ENCODE data around the gene B4GALT5.
"Not testable (repeated sequence)": the region's sequence is repeated elsewhere in the genome, so short reads cannot be mapped to it uniquely, and the experiment has no call there.

The B4GALT5 gene

DNA sequence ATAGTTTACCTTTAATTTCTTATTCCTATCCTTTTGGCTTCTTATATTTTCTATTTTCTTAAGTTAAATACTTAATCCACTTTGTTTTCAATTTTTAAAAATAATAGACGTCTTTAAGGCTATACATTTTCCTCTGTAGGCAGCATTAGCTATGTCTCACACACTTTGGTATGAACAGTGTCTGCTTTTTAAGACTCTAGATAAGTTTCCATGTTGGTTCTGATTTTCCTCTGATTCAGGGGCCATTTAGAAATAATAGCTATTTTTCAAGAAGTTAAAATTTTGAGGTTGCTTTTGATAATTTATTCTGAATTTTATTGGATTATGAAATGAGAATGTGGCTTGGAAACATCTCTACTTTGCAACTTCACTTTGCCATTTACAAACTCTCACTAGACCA lies 91.4 kb downstream of the B4GALT5 start:
- DNase-seq = no peak

DNA sequence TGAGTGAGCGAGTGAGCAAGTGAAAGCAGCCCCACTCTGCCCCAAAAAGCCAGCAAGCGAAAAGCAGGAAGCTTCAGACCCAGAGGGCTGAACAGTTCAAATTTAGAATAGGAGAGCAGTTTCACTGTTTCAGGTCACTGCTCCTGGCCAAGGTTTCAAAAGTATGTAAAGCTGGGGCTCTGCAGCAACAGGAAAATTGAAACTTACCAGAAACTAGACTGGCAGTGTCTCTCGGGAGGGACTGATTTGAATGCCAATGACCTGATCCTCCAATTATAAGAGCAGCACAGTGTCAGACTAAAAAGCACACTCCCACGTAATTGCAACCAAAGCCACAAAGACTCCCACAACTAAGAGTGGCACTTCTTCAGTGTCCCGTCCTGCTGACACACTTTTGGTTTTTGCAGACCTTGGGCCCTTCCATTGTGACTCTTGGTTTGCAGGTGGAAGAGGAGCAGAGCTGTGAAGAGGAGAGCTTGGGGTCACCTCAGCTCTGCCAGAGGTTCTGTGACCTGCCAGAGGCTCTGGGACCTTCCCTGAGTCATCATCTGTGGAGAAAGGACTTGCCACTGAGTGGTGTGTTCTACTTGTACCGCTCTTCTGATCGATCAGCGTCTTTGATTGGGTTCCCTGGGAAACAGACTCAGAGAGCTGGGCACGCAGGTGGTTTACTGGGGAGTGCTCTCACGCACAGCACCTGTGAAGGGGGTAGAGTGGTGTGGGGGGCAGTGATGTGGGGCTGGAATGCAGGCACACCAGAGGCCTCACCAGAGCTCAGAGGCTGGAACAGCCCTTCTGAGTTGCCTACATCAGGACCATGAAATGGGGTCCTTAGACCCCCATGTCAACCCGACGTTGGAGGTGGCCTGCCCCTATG lies 93.1 kb downstream of the B4GALT5 start:
- peak; percentile 84 for DNase-seq

DNA sequence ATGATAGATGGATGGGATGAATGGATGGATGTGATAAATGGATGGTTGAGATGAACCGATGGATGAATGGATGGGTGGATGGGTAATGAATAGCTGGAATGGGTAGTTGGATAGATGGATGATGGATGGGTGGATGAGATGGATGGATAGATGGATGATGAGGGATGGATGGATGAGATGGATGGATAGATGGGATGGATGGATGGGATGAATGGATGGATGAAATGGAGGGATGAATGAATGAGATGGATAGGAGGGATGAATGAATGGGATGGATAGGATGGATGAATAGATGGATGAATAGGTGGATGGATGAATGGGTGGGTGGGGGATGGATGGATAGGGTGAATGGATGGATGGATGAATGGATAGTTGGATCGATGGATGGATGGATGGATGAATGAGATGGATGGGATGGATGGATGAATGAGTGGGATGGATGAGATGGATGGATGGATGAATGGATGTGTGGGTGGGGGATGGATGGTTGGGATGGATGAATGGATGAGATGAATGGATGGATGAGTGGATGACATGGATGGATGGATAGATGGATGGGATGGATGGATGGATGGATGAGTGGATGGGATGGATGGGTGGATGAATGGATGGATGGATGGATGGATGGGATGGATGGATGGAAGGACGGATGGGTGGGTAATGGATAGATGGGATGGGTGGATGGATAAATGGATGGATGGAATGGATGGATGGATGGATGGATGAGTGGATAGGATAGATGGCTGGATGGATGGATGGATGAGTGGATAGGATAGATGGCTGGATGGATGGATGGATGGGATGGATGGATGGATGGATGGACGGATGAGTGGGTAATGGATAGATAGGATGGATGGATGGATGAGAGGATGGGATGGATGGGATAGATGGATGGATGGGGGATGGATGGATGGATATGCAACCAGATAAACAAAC lies 94.3 kb downstream of the B4GALT5 start:
- DNase-seq = no peak

DNA sequence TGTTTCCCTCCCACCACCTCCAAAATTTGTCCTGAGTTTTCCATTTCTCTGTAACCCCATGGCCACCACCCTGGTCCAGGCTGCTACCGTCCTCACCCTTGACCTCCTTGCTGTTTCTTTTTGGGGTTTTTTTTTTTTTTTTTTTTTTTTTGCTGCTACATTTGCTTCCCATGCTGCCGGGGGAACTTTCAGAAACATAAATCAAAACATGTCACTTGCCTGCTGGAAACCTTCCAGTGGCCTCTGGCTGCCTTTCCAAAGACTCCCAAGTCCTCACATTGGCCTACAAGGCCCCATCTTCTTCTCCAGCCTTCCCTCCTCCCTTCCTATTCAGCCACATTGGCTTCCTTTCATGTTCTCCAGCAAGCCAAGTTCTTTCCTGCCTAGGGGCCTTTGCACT lies 95.4 kb downstream of the B4GALT5 start:
- no peak for DNase-seq

DNA sequence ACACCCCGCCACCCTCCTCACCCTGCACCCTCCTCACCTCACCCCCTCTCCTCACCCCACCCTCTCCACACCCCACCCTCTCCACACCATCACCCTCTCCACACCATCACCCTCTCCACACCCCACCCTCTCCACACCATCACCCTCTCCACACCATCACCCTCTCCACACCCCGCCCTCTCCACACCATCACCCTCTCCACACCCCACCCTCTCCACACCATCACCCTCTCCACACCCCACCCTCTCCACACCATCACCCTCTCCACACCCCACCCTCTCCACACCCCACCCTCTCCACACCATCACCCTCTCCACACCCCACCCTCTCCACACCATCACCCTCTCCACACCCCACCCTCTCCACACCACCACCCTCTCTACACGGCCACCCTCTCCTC lies 96.3 kb downstream of the B4GALT5 start:
- DNase-seq = not testable (repeated sequence)

DNA sequence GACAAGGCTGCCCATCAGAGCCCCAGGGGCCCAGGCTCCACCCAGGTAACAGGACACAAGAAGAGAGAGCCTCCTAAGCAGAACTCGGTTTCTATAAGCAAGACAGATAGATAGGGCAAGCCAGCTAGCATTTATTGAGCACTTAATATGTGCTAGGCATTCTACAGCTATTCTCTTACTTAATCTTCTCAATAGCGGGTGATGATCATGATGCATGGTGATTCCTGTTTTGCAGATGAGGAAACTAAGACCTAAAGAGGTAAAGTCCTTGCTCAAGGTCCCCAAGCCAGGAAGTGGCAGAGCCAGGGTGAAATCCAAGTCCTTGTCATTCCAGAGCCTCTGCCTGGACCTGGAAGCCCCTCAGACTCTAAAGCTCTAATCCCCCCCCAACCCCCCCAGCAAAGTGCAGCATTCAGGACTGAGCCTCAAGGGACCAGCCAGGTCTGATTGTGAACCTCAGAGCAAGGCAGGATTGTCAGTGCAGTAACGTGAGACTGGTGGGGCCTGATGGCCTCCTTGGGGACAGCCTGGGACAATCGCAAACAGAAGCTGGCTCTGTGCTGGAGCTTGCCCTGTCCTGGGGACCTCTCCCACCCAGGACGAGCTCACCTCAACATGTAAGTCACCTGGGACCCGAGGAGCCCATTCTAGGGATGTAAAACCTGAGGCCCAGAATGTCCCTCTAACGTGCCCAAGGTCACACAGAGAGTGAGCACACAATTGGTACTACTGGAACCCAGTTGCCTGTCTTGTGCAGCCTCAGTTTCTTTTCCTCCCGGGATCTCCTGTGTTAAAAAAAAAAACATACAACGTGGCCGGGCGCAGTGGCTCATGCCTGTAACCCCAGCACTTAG lies 97.3 kb downstream of the B4GALT5 start:
- DNase-seq = no peak

DNA sequence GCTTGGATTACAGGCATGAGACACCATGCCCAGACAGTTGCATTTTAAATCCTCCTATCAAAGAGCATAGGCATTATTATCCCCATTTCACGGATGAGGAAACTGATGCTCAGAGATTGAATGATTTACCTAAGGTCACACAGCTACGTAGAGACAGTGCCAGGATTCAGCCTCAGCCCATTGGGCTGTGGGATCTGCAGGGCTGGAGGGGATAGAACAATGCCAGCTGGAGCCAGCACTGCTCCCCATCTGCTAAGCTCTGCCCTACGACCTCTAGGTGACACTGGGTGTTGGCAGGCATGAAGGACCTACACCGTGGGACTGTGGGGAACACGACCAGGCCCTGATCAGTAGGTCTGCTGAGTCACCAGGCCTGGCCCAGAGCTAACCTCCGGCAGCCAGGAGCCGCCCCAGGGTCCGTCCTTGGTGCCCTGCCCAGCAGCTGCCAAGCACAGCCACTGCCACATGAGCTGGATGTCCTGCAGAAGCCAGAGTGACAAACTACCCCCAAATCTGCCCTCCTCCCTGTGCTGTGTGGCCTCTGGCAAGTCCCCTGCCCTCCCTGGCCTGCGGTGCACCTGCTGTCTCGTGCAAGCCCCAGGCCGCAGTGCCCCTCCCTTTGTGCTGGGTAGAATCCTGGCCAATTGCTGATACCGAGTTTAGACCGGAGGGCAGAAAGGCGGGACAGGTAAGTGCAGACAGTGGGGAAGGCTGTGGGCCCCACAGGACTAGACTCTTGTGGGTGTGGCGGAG lies 98.1 kb downstream of the B4GALT5 start:
- peak; percentile 95 for DNase-seq

DNA sequence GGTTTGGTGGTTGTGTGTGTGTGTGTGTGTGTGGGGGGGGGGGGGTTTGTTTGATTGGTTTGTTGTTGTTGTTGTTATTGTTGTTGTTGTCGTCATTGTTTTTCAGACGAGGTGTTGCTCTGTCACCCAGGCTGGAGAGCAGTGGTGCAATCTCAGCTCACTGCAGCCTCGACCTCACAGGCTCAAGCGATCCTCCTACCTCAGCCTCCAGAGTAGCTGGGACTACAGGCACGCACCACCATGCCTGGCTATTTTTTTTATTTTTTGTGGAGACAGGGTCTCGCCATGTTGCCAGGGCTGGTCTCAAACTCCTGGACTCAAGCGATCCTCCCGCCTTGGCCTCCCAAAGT lies 98.7 kb downstream of the B4GALT5 start:
- not testable (repeated sequence) for DNase-seq

DNA sequence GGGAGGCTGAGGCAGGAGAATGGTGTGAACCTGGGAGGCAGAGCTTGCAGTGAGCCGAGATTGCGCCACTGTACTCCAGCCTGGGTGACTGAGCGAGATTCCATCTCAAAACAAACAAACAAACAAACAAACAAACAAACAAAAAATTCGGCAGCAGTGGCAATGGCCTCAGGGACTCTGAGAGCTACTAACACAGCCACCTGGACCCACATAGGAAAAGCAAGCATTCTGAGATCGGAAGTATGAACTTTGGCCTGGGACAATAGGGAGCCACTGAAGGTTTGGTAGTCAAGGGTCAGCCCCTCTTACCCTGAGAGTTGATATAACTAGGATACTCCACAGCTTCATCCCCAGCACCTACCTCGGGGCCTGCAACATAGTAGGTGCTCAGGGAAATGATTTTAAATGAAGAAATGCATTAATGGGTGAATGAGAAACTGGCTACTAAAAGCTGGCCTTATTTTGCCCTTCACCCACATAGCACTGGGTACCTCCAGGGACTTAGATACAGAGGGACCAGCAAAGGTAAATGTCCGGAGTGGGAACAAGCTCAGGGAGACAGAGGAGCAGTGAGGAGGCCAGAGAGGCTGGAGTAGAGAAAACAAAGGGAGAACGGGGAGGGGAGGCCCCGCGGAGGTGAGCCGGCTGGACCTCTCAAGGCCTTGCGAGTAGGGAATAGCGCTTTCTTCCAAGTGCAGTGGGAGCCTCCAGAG lies 99.2 kb downstream of the B4GALT5 start:
- no peak for DNase-seq

DNA sequence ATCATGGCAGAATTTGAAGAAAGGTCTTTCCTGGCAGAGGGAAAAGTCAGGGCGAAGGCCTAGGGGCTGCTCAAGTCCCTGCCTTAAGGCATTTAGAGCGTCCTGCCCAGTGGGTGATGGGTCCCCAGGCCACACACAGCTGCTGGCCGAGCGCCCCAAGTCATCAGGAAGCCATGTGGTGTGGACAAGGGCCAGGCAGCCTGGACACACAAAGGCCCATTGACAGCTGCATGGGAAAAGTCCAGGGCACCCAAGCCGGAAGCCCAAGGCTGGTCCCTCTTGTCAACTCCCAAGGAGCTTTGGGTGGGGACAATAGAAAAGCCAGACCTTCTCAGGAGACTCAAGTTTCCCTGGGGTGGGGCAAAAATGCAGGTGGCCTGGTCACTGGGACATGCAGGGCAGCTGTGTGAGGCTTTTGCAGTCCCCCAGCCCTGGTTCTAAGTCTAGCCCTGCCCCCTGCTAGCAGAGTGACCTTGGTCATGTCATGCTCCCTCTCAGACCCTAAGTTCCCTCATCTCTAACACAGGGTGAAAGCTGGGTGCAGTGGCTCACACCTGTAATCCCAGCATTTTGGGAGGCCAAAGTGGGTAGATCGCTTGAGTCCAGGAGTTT lies 101.4 kb downstream of the B4GALT5 start:
- DNase-seq = no peak

DNA sequence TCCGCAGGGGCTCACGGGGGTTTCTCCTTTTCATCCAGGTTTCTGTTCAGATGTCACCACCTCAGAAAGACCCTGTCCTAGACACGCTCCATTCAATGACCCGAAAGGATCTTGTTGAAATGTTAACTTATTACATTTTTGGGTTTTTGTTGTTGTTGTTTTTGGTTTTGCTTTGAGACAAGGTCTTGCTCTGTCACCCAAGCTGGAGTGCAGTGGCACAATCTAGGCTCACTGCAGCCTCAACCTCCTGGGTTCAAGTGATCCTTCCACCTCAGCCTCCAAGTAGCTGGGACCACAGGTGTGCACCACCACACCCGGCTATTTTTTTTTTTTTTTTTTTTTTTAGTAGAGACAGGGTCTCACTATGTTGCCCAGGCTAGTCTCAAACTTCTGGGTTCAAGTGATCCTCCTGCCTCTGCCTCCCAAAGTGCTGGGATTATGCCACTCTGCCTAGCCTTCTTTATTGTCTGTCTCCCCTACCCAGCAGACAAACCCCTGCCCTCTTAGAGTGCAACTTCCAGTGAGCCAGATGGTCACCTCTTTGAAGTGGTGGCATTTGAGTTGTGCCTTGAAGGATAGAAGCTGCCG lies 102.0 kb downstream of the B4GALT5 start:
- DNase-seq = not testable (repeated sequence)

DNA sequence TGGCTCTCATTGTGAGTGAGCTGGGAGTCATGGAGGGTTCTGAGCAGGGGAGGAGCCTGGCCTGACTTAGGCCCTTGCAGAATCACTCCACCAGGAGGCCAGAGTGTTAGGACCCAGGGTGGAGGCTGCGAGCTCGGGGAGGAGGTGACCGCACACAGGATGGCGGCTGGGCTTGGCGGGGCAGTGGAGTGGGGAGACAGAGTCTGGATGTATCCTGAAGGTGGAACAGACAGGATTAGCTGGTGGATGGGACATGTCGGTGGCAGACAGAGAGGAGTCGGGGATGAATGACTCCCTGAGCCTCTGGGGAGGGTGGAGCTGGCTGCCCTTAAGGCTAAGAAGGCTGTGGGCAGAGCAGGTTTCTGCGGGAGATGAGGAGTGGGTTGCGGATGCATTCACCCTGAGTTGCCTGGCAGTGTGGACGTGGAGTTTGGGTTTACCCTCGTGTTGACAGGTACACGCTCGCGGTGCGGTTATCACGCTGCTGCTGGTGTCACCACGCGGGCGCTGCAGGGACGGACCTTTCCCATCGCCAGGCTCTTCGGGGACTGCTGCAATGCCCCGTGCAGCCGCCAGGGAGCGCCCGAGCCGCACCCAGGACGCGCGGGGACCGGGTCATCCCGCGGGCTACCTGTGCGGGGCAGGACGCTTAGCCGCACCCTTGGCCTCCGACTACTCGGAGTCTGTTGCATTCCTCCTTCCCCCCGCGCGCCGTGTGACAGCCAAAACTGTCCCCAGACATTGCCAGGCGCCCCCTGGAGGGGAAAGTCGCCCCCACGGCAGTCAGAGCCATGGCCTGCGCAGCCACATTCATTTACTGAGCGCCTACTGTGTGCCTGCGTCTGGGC lies 102.8 kb downstream of the B4GALT5 start:
- peak; percentile 90 for DNase-seq

DNA sequence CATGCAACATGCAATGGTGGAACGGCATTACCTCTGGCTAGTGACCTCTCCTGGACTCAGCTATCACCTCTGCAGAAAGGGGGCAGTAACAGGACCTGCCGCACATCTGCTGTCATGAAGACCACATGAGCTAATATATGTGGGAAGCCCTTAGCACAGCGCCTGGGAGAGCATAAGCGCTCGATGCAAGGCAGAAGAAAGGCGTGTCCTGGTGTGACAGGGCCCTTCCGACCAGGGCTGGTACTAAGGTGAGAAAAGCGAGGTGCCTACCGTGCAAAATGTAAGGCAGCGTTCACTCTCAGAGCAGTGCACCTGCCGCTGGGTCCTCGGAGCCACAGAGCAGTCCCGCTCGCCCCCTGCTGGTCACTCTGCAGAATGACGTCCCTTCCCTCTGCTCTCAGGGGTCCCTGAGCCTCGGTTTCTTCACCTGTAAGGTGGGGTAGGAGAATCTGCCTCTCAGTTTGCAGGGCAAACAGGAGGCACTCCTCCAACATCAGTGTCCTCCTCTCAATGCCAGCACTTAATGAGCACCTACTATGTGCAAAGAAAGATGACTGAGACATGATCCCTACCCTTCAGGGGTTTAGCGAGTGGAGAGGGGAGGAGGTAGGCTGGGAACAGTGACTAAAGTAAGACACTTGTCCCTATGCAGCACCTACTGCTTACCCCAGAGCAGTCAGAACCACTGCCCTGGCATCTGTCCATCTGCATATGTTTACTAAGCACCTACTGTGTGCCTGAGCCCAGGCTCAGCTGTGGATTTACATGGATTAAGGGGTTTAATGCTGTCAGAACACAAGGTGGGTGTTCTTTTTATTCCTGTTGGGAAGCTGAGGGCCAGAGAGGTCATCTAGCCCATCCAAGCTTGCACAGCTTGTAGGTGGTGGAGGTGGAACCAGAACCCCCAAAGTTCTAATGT lies 104.7 kb downstream of the B4GALT5 start:
- DNase-seq = peak; percentile 88

DNA sequence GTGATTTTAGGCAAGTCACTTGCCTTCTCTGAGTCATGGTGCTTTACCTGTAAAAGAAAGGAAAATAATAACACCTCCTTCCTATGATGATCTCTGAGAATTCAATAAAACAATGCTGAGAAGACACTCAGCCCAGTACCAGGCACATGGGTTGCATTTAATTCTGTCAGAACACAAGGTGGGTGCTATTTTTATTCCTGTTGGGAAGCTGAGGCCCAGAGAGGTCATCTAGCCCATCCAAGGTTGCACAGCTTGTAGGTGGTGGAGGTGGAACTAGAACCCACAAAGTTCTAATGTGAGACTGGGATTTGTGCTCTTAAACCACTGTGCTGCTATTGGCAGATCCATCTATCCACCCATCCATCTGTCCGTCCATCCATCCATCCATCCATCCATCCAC lies 106.1 kb downstream of the B4GALT5 start:
- DNase-seq = no peak

DNA sequence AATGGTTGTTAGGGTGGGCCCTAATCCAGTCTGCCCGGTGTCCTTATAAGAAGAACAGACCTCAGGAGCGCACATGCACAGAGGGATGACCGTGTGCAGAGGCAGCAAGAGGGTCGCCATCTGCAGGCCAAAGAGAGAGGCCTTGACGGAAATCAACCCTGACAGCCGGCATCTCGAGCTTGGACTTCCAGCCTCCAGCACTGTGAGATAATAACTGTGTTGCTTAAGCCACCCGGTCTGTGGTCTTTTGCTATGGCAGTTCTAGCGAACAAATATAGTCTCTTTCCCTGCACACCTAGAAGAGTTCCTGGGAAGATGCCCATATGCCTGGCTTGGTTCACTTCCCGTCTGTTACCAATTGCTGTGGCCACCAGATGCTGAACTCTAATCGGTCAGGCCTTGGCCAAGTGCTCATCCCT lies 110.5 kb downstream of the B4GALT5 start:
- no peak for DNase-seq

DNA sequence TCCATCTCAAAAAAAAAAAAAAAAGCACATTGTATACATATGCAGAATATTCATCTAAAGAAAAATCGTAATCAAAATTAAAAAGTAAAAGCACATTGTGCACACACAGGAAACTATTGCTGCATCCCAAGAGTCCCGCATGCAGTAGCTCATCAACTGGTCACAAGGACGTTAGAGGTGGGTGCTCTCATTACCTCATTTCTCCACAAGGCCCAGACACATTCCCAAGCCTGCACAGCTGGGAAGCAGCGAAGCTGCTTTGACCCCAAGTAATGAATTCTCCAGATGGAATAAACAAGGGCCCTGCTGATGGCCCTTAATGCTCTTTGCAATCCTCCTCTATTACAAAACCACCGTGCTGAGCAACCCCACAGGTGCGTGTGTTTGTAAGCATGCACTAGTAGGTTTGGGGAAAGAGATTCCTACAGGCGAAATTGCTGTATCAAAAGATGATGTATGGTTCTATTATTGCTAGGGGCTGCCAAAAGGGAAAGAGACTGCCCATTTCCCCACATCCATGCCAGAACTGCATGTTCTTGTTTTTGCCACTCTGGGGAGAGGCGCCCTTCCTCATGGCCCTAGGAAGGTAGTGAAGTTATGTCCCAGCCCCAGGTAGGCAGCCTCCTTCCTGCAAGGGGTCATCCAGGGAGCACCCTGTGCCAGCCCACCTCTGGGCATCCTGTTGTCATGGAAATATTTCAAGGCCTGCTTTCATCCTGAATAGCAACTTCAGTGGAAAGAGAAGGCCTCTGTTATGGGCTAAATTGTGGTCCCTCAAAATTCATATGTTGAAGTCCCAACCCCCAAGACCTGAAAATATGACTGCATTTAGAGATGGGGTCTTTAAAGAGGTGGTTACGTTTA lies 111.1 kb downstream of the B4GALT5 start:
- no peak for DNase-seq

DNA sequence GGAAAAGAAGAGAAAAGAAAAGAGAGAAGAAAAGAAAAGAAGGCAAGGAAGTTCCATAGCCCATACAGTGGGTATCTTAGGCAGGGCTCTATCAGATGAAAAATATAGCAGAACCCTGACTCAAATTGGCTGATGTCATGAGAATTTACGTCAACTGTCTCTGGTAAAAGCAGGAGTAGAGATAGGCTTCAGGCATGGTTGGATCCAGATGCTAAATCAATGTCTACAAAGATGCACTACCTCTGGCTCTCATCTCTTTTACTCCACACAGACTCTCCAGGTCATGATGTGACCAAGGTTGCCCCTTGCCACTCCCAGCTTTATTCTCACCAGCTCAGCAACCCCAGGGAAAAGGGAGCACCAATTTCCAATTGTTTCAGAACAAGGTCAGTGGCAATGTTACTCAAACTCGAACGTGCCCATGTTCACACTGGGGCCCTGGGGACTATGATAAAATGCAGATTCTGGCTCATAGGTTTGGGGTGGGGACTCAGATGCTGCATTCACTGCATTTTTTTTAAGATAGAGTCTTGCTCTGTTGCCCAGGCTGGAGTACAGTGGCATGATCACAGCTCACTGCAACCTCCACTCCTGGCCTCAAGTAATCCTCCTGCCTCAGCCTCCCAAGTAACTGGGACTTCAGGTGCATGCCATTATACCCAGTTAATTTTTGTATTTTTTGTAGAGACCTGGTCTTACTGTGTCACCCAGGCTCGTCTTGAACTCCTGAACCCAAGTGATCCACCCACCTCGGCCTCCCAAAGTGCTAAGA lies 112.3 kb downstream of the B4GALT5 start:
- DNase-seq = no peak

Data from RPMI8226 (cell line).